Cerebellar nuclear complex (tissue), 1 donor: ENCODE data around the gene BUB3.

Experiments
- DNase-seq, 2 experiments: peaks; one replicate each; lab custom pipeline; 2025; lab: John Stamatoyannopoulos, UW

Gene BUB3

DNA sequence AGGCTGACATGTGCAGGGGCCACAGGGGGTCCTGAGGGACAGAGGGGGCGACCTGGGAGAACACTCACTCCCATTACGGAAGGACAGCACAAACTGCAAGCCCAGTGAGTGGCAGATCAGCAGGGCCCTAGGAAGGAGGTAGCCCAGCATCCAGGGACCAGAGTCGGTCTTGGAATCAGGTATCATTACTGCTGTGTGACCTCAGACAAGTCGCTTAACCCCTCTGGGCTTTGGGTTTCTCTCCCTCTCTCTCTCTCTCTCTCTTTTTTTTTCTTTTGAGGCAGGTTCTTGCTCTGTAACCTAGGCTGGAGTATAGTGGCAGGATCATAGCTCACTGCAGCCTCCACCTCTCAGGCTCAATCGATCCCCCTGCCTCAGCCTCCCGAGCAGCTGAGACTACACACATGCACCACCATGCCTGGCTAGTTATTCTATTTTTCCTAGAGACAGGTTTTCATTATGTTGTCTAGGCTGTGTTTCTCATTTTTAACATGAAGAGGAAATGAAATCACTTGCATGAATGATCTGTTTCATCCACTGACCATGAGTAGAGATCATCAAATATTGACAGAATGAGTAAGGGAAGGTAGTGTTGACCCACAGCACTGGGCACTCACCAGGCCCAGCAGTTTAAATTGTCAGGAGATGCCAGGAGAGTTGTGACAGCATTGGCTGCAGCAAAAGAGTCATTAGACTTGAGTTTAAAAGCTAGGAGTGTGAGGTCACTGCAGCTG, 49.4 kb downstream of the BUB3 start:
- no peak for DNase-seq

- DNase-seq: no peak
Observed at GRCh38 chr10:123204127-123204461, 49.9 kb downstream of the BUB3 start.

GRCh38 chr10:123205041-123205440, 50.8 kb downstream of the BUB3 start:
- DNase-seq: no peak

- no peak for DNase-seq
Observed at GRCh38 chr10:123212063-123212462, 57.9 kb downstream of the BUB3 start.

- DNase-seq: no peak
Observed at GRCh38 chr10:123212640-123213039, 58.4 kb downstream of the BUB3 start.

GRCh38 chr10:123213192-123213591, 59.0 kb downstream of the BUB3 start:
- DNase-seq: no peak
